Activated CD8-positive, alpha-beta memory T cell treated with anti-CD3 and anti-CD28 coated beads, Interleukin-2, amount 50 U/mL, for 24 hours (primary cell): ENCODE data around the gene ELAVL3.
A peak's percentile ranks its signal among the peaks of the same experiment; 100 is the strongest.

ENCODE experiments used
- DNase-seq: peaks from one replicate; pipeline ENCODE4 v3.0.0-alpha.2; 2020; ENCODE audit errors: extremely low read depth

The ELAVL3 gene

GRCh38 chr19:11480715-11481533, at the start of gene ELAVL3:
Gene ELAVL3, minus strand, starts transcription at chr19:11481046. Its CDS starts 438 bp downstream, at chr19:11480608.
- DNase-seq, result no peak

GRCh38 chr19:11530432-11530831, 49.6 kb upstream of the ELAVL3 start:
- DNase-seq, result no peak

- peak; percentile 75 for DNase-seq
These were observed 47.9 kb upstream of the ELAVL3 start, which contains the start of gene ECSIT for GRCh38 chr19:11528551-11529341. Gene ECSIT, minus strand, starts transcription at chr19:11529134. Its CDS starts 9,964 bp downstream, at chr19:11519170.

- no peak for DNase-seq
These were observed 38.3 kb upstream of the ELAVL3 start for GRCh38 chr19:11519138-11519537.

- DNase-seq, result no peak
These were observed 33.1 kb upstream of the ELAVL3 start for GRCh38 chr19:11513946-11514345.

GRCh38 chr19:11510444-11510843, 29.6 kb upstream of the ELAVL3 start:
- no peak for DNase-seq

- no peak for DNase-seq
These were observed 26.7 kb upstream of the ELAVL3 start for GRCh38 chr19:11507370-11508078.

GRCh38 chr19:11506967-11507366, 26.1 kb upstream of the ELAVL3 start:
- no peak for DNase-seq

- no peak for DNase-seq
These were observed 25.3 kb upstream of the ELAVL3 start for GRCh38 chr19:11506101-11506555.

- DNase-seq, result peak; percentile 86
These were observed 24.8 kb upstream of the ELAVL3 start, which contains the start of gene ZNF653 for GRCh38 chr19:11505504-11506100. Gene ZNF653, minus strand, starts transcription at chr19:11505839. Its CDS starts 53 bp downstream, at chr19:11505786.

GRCh38 chr19:11505032-11505503, 24.2 kb upstream of the ELAVL3 start:
- DNase-seq, result peak; percentile 91

GRCh38 chr19:11504502-11505031, 23.7 kb upstream of the ELAVL3 start:
- no peak for DNase-seq

GRCh38 chr19:11499890-11500420, 19.1 kb upstream of the ELAVL3 start:
- DNase-seq, result no peak

- no peak for DNase-seq
These were observed 18.4 kb upstream of the ELAVL3 start for GRCh38 chr19:11499220-11499726.

GRCh38 chr19:11496391-11497163, 15.7 kb upstream of the ELAVL3 start:
- peak; percentile 21 for DNase-seq

GRCh38 chr19:11495885-11496284, 15.0 kb upstream of the ELAVL3 start:
- DNase-seq, result no peak

- no peak for DNase-seq
These were observed 14.6 kb upstream of the ELAVL3 start for GRCh38 chr19:11495481-11495880.

GRCh38 chr19:11494634-11495285, 13.9 kb upstream of the ELAVL3 start:
- DNase-seq, result no peak

- no peak for DNase-seq
These were observed 8.5 kb upstream of the ELAVL3 start for GRCh38 chr19:11489378-11489777.
